ENCODE measurements around the gene NMB. TPM values are rescaled to one million over a fixed set of nuclear protein-coding genes. Genes with fewer than 3 reads are reported as not detected.

The NMB gene
- total and polyA plus RNA-seq, 2 of the 13 experiments (the other 11 are each of a cell fraction or from before 2014, with no cell fraction given): 10.4 to 25.4 TPM

DNA sequence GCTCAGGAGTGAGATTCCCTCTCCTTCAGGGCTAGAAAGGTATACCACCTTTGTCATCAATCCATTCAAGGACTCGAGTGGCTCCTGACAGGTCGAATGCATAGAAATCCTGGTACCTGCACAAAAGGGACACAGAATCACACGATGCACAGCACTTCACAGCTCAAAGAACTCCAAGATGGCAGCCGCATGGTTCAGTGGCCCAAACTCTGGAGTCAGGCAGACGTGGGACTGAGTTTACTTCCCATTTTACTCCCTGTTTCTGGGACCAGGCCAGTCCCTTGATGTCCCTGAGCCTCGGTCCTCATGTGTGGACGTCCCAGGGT is 4.5 kb downstream of the NMB start:
- in situ Hi-C loops (cut with HindIII; ENCODE audit: extremely low pct_ligation_motif_present, low pct_unique_long_range_greater_than_20kb) (loop anchor here (10.0 kb wide), 1 partner anchor 271 kb away; no protein-coding TSS in a partner anchor), intact Hi-C loops (cut with micrococcal nuclease; ENCODE audit: unreplicated experiment) (loop anchor here (10.0 kb wide), 1 partner anchor 161 kb away; the partner anchor contains the start of gene ALPK3)
- H3K36me3 ChIP-seq (replicated peaks in 1 of 2; ENCODE audit: control insufficient read depth in 1 of 2, insufficient read depth in 2 of 2, low read length in 2 of 2): peaks cover 5 to 14% of the 10 kb centered on the region in 2 experiments
- peak overlapping the region; percentile 83 for H3K27ac ChIP-seq (ENCODE audit: extremely low read length, insufficient read depth, low read length)
- BruUV-seq (replicated peaks): TSS peak; percentile 84
- WGBS (ENCODE audit: low lambda C conversion rate): 0% methylated on average over 3 of the region's 7 CpGs
- no peak overlapping the region for H2AFZ ChIP-seq (ENCODE audit: low read length)
- peaks cover 57% of the 10 kb centered on the region for H3K4me1 ChIP-seq (ENCODE audit: insufficient read depth, low read length)
- H3K4me2 ChIP-seq (ENCODE audit: low read depth, low read length): peak overlapping the region; percentile 100
- FAIRE-seq (no peak), DNase-seq (ENCODE audit: low spot score) (no peak), ATAC-seq (no peak)
- peak overlapping the region; percentile 88 for H3K9ac ChIP-seq (ENCODE audit: insufficient read depth, low read depth, low read length)
- no peaks in the 10 kb centered on the region for H3K9me3 ChIP-seq (ENCODE audit: low read length)
- no peaks in the 10 kb centered on the region; a peak in 1 of 5 replicates for H3K27me3 ChIP-seq (ENCODE audit: control insufficient read depth in 1 of 2, insufficient read depth in 2 of 2, low read length in 2 of 2)
- POLR2A ChIA-PET: interaction anchor here (1.0 to 6.7 kb wide), 14 partner anchors 10 to 95 kb away, joined by 3 to 47 read pairs (median 6); partner anchors contain the start of genes SEC11A, ZNF592 and ZSCAN2
- peaks cover 15% of the 10 kb centered on the region for H3K79me2 ChIP-seq (ENCODE audit: insufficient read depth, low read length)
- no peaks in the 10 kb centered on the region for H4K20me1 ChIP-seq (ENCODE audit: insufficient read depth, low read length)
- CTCF ChIA-PET (ENCODE audit: low intra/inter-chr PET ratio, low total read pairs): interaction anchor here (1.6 to 1.7 kb wide), 2 partner anchors 54 to 274 kb away, joined by 4 to 6 read pairs; no protein-coding TSS in a partner anchor
- TF ChIP-seq, protein P1, sequence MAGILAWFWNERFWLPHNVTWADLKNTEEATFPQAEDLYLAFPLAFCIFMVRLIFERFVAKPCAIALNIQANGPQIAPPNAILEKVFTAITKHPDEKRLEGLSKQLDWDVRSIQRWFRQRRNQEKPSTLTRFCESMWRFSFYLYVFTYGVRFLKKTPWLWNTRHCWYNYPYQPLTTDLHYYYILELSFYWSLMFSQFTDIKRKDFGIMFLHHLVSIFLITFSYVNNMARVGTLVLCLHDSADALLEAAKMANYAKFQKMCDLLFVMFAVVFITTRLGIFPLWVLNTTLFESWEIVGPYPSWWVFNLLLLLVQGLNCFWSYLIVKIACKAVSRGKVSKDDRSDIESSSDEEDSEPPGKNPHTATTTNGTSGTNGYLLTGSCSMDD (CRISPR knock-in tag; IDR thresholded peaks at IDR 0.05): no peak
- no peak for TF ChIP-seq ZNF224 (CRISPR knock-in tag; IDR thresholded peaks at IDR 0.05)
- 0 out of 2 replicates have a peak, but pooled peaks have one; percentile 2 for TF ChIP-seq BORCS8-MEF2B (CRISPR knock-in tag; IDR thresholded peaks at IDR 0.05)
- TF ChIP-seq NCOA1 (CRISPR knock-in tag; IDR thresholded peaks at IDR 0.05): 0 out of 2 replicates have a peak, but pooled peaks have one; percentile 57
- TF ChIP-seq ZFP62 (CRISPR knock-in tag; IDR thresholded peaks at IDR 0.05): no peak
- TF ChIP-seq MTA1 (CRISPR knock-in tag; IDR thresholded peaks at IDR 0.05; ENCODE audit: borderline replicate concordance): 0 out of 2 replicates have a peak, but pooled peaks have one; percentile 1
- TF ChIP-seq SAFB2 (CRISPR knock-in tag; IDR thresholded peaks at IDR 0.05; ENCODE audit: borderline replicate concordance, low read depth): 0 out of 2 replicates have a peak, but pooled peaks have one; percentile 41
- H3K4me3 ChIP-seq (replicated peaks in 1 of 3; ENCODE audit: insufficient read depth in 1 of 3, low read depth in 2 of 3, low read length in 3 of 3): peak overlapping the region; percentile 74 to 89 (median 85)
